HepG2 (cell line): Measurements from ENCODE around the gene PCSK5. TPM values are rescaled to one million over a fixed set of nuclear protein-coding genes. Genes with fewer than 3 reads are reported as not detected.
A peak's percentile ranks its signal among the peaks of the same experiment; 100 is the strongest.

Experiments
- ARID5B ChIP-seq: IDR thresholded peaks from 2 replicates; pipeline ENCODE4 v1.4.0; 2020; ENCODE audit warnings: mild to moderate bottlenecking, missing genetic modification reagents
- ESRRA ChIP-seq: sonication (generic); formaldehyde crosslinking; IDR thresholded peaks from 2 replicates; pipeline ENCODE4 v1.5.1; 2020; ENCODE audit warnings: mild to moderate bottlenecking, low read depth, missing genetic modification reagents
- FLYWCH1 ChIP-seq: sonication (generic); formaldehyde crosslinking; IDR thresholded peaks from 2 replicates; pipeline ENCODE4 v1.8.1; 2023; ENCODE audit warnings: mild to moderate bottlenecking, missing genetic modification reagents
- HNF4G ChIP-seq, 2 experiments: sonication (generic) in 1 of 2; formaldehyde crosslinking in 1 of 2; IDR thresholded peaks; 2 replicates each; pipeline versions ENCODE4 v1.4.0 to v1.6.1; 2011 to 2020; ENCODE audit warnings: borderline replicate concordance in 2 of 2, low read depth in 2 of 2, mild to moderate bottlenecking in 2 of 2, low read length in 1 of 2, missing genetic modification reagents in 1 of 2, moderate library complexity in 1 of 2
- KDM3A ChIP-seq: IDR thresholded peaks from 2 replicates; pipeline ENCODE4 v1.6.1; 2018; ENCODE audit warnings: low read depth, missing compliant biosample characterization
- LBX2 ChIP-seq: sonication (generic); formaldehyde crosslinking; IDR thresholded peaks from 2 replicates; pipeline ENCODE4 v1.5.0; 2020; ENCODE audit warnings: missing genetic modification reagents, mild to moderate bottlenecking, borderline replicate concordance
- PAXIP1 ChIP-seq: sonication (generic); formaldehyde crosslinking; conservative IDR thresholded peaks from 2 replicates; pipeline ENCODE4 v1.4.0; 2020; ENCODE audit warnings: mild to moderate bottlenecking, missing genetic modification reagents, moderate library complexity
- SP1 ChIP-seq, 2 experiments: fragments of 450-650 bp in 1 of 2; sonication (generic) in 1 of 2; formaldehyde crosslinking in 1 of 2; IDR thresholded peaks; 2 replicates each; pipeline versions ENCODE4 v1.4.0 to v1.6.1; 2016 to 2020; ENCODE audit warnings: missing genetic modification reagents in 1 of 2
- TEF ChIP-seq: sonication (generic); formaldehyde crosslinking; IDR thresholded peaks from 2 replicates; pipeline ENCODE4 v1.5.0; 2020; ENCODE audit warnings: missing genetic modification reagents
- XRCC5 ChIP-seq: fragments of 200-400 bp; formaldehyde crosslinking; optimal IDR thresholded peaks from 2 replicates; pipeline ENCODE3; 2017; ENCODE audit warnings: mild to moderate bottlenecking, low read length
- ZFX ChIP-seq: sonication (generic); formaldehyde crosslinking; IDR thresholded peaks from 2 replicates; pipeline ENCODE4 v1.4.0; 2020; ENCODE audit warnings: mild to moderate bottlenecking, low read depth, missing genetic modification reagents, moderate library complexity
- ZMYM3 ChIP-seq: sonication (generic); formaldehyde crosslinking; IDR thresholded peaks from 2 replicates; pipeline ENCODE4 v1.5.1; 2020; ENCODE audit warnings: mild to moderate bottlenecking, missing genetic modification reagents
- ZNF225 ChIP-seq: sonication (generic); formaldehyde crosslinking; IDR thresholded peaks from 2 replicates; pipeline ENCODE4 v1.4.0; 2020; ENCODE audit warnings: mild to moderate bottlenecking, missing genetic modification reagents
- ZNF343 ChIP-seq: sonication (generic); formaldehyde crosslinking; IDR thresholded peaks from 2 replicates; pipeline ENCODE4 v1.4.0; 2020; ENCODE audit warnings: mild to moderate bottlenecking, missing genetic modification reagents
- ZNF383 ChIP-seq: sonication (generic); formaldehyde crosslinking; IDR thresholded peaks from 2 replicates; pipeline ENCODE4 v1.4.0; 2020; ENCODE audit warnings: missing genetic modification reagents, mild to moderate bottlenecking, borderline replicate concordance
- ZNF501 ChIP-seq: sonication (generic); formaldehyde crosslinking; IDR thresholded peaks from 2 replicates; pipeline ENCODE4 v1.5.1; 2020; ENCODE audit warnings: mild to moderate bottlenecking, moderate library complexity, missing genetic modification reagents
- ZNF574 ChIP-seq: sonication (generic); formaldehyde crosslinking; IDR thresholded peaks from 2 replicates; pipeline ENCODE4 v1.4.0; 2020; ENCODE audit warnings: missing genetic modification reagents
- ZSCAN20 ChIP-seq: sonication (generic); formaldehyde crosslinking; IDR thresholded peaks from 2 replicates; pipeline ENCODE4 v1.4.0; 2020; ENCODE audit warnings: missing genetic modification reagents, mild to moderate bottlenecking, borderline replicate concordance
- polyA plus RNA-seq, 8 experiments: library from polyadenylated mRNA; depleted of rRNA in 3 of 8; stranded (reverse) in 7 of 8; unstranded in 1 of 8; fragments of >200 nt; fragmentation: Illumina TruSeq in 4 of 8; extraction: Trizol in 4 of 8; gene quantifications; 2 replicates each; pipeline versions ENCODE4 v1.2.1 to v1.2.3, GENCODE V29; 2011 to 2016; ENCODE audit warnings: low read depth in 4 of 8, missing spikeins in 1 of 8, mixed read lengths in 1 of 8; ENCODE audit not compliant: insufficient read depth in 1 of 8
- total RNA-seq, 5 experiments: library from RNA; depleted of rRNA; stranded (reverse); fragments of >200 nt; fragmentation: Illumina TruSeq; extraction: Trizol; gene quantifications; 2 replicates each; pipeline ENCODE4 v1.2.3, GENCODE V29; 2016; ENCODE audit warnings: low read depth in 1 of 5

Gene PCSK5
- total and polyA plus RNA-seq, 2 of the 13 experiments (the other 11 are each of a cell fraction or from before 2014, with no cell fraction given): 0.55 to 0.66 TPM

GRCh38 chr9:76394960-76395252, 504.4 kb downstream of the PCSK5 start (continued):
- no peak for TF ChIP-seq ZNF501
- TF ChIP-seq TEF (CRISPR knock-in tag): no peak
- no peak for TF ChIP-seq XRCC5
- no peak for TF ChIP-seq SP1 (IDR thresholded peaks at IDR 0.05)
- no peak for TF ChIP-seq SP1 (CRISPR knock-in tag; IDR thresholded peaks at IDR 0.05)
- no peak for TF ChIP-seq ZNF225 (CRISPR knock-in tag)
- TF ChIP-seq HNF4G (IDR thresholded peaks at IDR 0.05; ENCODE audit: borderline replicate concordance, low read depth, low read length): 0 out of 2 replicates have a peak, but pooled peaks have one; percentile 17
- no peak for TF ChIP-seq HNF4G (CRISPR knock-in tag; IDR thresholded peaks at IDR 0.05; ENCODE audit: borderline replicate concordance, low read depth)
- TF ChIP-seq ESRRA (CRISPR knock-in tag): no peak
- TF ChIP-seq KDM3A (CRISPR knock-in tag): no peak
- TF ChIP-seq ZNF574 (CRISPR knock-in tag): no peak
- 0 out of 2 replicates have a peak, but pooled peaks have one; percentile 57 for TF ChIP-seq ARID5B (CRISPR knock-in tag)
- TF ChIP-seq ZSCAN20 (CRISPR knock-in tag): no peak
- TF ChIP-seq ZNF383 (CRISPR knock-in tag): no peak
- TF ChIP-seq ZFX (CRISPR knock-in tag): peak; percentile 83
- no peak for TF ChIP-seq ZNF343 (CRISPR knock-in tag)
- no peak for TF ChIP-seq LBX2 (CRISPR knock-in tag)
- TF ChIP-seq FLYWCH1 (CRISPR knock-in tag): 0 out of 2 replicates have a peak, but pooled peaks have one; percentile 27
- 0 out of 2 replicates have a peak, but pooled peaks have one; percentile 29 for TF ChIP-seq PAXIP1 (CRISPR knock-in tag)
- TF ChIP-seq ZMYM3 (CRISPR knock-in tag): no peak
